ENCODE data around the gene PIP5K1A. TPM values are rescaled to one million over a fixed set of nuclear protein-coding genes. Genes with fewer than 3 reads are reported as not detected.

PIP5K1A gene
- total and polyA plus RNA-seq, 5 experiments from 2014 or later = 8.5 to 55.8 (median 11.0) TPM

- H3K27ac Mint-ChIP-seq = peak overlapping the region in 3 of 10 donors; percentile 9 to 29 (median 20)
- no peaks in the 10 kb centered on the region for H3K9me3 Mint-ChIP-seq
- DNase-seq (no peak), ATAC-seq (no peak)
- peaks cover 10 to 98% (median 17%) of the 10 kb centered on the region in 3 donors for H3K36me3 Mint-ChIP-seq
- no peaks in the 10 kb centered on the region for H3K27me3 Mint-ChIP-seq
- H3K4me1 Mint-ChIP-seq = peaks cover 0 to 8% (median 2%) of the 10 kb centered on the region in 4 donors
- no peak overlapping the region for H3K4me3 Mint-ChIP-seq
- POLR2A ChIA-PET = no interaction called here
Observed at GRCh38 chr1:151235235-151235634, 36.9 kb downstream of the PIP5K1A start.

GRCh38 chr1:151237678-151238466 is 39.5 kb downstream of the PIP5K1A start:
- POLR2A ChIA-PET = no interaction called here
- peak overlapping the region in 2 of 10 donors; percentile 18 to 82 for H3K27ac Mint-ChIP-seq
- H3K9me3 Mint-ChIP-seq = no peaks in the 10 kb centered on the region
- DNase-seq (no peak), ATAC-seq (no peak)
- no peak overlapping the region for H3K4me3 Mint-ChIP-seq
- peaks cover 10 to 97% (median 20%) of the 10 kb centered on the region in 3 donors for H3K36me3 Mint-ChIP-seq
- H3K4me1 Mint-ChIP-seq = peaks cover 0 to 8% (median 2%) of the 10 kb centered on the region in 4 donors
- no peaks in the 10 kb centered on the region for H3K27me3 Mint-ChIP-seq

- H3K4me3 Mint-ChIP-seq = no peak overlapping the region
- POLR2A ChIA-PET = no interaction called here
- no peak for ATAC-seq
- peaks cover 10 to 97% (median 21%) of the 10 kb centered on the region in 3 donors for H3K36me3 Mint-ChIP-seq
- H3K27me3 Mint-ChIP-seq = no peaks in the 10 kb centered on the region
- H3K27ac Mint-ChIP-seq = peak overlapping the region in 1 of 10 donors; percentile 82
- DNase-seq = no peak
- peaks cover 0 to 8% (median 2%) of the 10 kb centered on the region in 4 donors for H3K4me1 Mint-ChIP-seq
- H3K9me3 Mint-ChIP-seq = no peaks in the 10 kb centered on the region
Observed at GRCh38 chr1:151238467-151238739, 40.1 kb downstream of the PIP5K1A start.

DNA sequence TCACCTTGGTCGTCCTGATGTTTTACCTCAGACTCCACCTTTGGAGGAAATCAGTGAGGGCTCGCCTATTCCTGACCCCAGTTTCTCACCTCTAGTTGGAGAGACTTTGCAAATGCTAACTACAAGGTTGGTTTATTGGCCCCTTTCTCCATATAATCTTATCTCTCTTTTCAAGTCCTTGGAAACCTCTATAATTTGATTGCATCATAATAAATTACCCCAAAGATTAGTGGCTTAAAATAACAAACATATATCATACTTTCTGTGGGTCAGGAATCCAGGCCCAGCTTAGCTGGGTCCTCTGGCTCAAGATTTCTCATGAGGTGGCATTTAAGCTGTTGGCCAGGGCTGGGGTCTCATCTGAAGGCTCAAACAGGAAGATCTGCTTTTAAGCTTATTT is 44.1 kb downstream of the PIP5K1A start:
- Mint-ChIP-seq H3K4me3 (no peak overlapping the region), H3K9me3 (no peaks in the 10 kb centered on the region), H3K27ac (peak overlapping the region in 3 of 10 donors; percentile 28 to 52 (median 47)), H3K36me3 (peaks cover 4 to 95% (median 17%) of the 10 kb centered on the region in 3 donors), H3K4me1 (peaks cover 0 to 8% (median 1%) of the 10 kb centered on the region in 4 donors), H3K27me3 (no peaks in the 10 kb centered on the region)
- POLR2A ChIA-PET = interaction anchor here (0.6 kb wide), 1 partner anchor 926 kb away, joined by 7 read pairs; no protein-coding TSS in a partner anchor
- ATAC-seq (no peak), DNase-seq (no peak)

DNA sequence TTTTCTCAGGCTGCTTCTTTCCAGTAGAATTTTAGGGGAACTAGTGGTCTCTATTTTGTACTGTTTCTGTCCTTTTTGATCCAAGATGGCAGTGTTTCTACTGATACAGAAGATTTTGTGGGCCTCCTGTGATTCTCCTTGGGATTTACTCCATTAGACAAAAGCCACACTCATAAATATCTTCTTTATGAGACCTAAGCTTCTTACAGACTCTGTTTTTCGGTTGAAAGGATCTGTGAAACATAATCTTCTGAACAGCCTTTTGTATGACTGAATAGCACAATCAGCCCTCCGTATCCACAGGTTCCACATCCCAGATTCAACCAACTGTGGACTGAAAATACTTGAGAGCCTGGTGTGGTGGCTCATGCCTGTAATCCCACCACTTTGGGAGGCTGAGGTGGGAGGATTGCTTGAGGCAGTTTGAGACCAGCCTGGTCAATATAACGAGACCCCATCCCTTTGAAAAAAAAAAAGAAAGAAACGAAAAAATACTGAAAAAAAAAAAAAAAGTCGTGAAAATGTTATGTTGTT is 45.4 kb downstream of the PIP5K1A start:
- Mint-ChIP-seq H3K4me3 (no peak overlapping the region), H3K36me3 (peaks cover 4 to 95% (median 17%) of the 10 kb centered on the region in 3 donors), H3K9me3 (no peaks in the 10 kb centered on the region), H3K4me1 (no peaks in the 10 kb centered on the region), H3K27me3 (no peaks in the 10 kb centered on the region), H3K27ac (peak overlapping the region in 2 of 10 donors; percentile 15 to 50)
- ATAC-seq (no peak), DNase-seq (no peak)
- POLR2A ChIA-PET = no interaction called here

GRCh38 chr1:151246786-151247185 is 48.4 kb downstream of the PIP5K1A start:
- DNase-seq (no peak), ATAC-seq (no peak)
- Mint-ChIP-seq H3K27me3 (no peaks in the 10 kb centered on the region), H3K4me3 (no peak overlapping the region), H3K27ac (peak overlapping the region in 2 of 10 donors; percentile 6 to 58), H3K36me3 (peaks cover 4 to 76% (median 15%) of the 10 kb centered on the region in 3 donors), H3K4me1 (peaks cover 0 to 3% (median under 1%) of the 10 kb centered on the region in 4 donors), H3K9me3 (no peaks in the 10 kb centered on the region)
- POLR2A ChIA-PET = no interaction called here

- Mint-ChIP-seq H3K9me3 (no peaks in the 10 kb centered on the region), H3K27me3 (peaks cover 0 to 2% (median 0%) of the 10 kb centered on the region in 5 donors), H3K4me3 (peak overlapping the region in 1 of 10 donors; percentile 14), H3K36me3 (peaks cover under 1 to 32% (median 5%) of the 10 kb centered on the region in 3 donors), H3K27ac (peak overlapping the region in 4 of 10 donors; percentile 13 to 42 (median 32)), H3K4me1 (peaks cover 14 to 24% (median 23%) of the 10 kb centered on the region in 4 donors)
- DNase-seq (peak; percentile 27 to 83 (median 54)), ATAC-seq (peak; percentile 54 to 56)
- POLR2A ChIA-PET = interaction anchor here (0.6 to 1.4 kb wide), 9 partner anchors 25 to 620 kb away, joined by 3 to 9 read pairs (median 4); partner anchors contain the start of genes C1orf56, CDC42SE1, PIP5K1A and TNFAIP8L2
Observed at GRCh38 chr1:151251656-151252470, 53.5 kb downstream of the PIP5K1A start.

DNA sequence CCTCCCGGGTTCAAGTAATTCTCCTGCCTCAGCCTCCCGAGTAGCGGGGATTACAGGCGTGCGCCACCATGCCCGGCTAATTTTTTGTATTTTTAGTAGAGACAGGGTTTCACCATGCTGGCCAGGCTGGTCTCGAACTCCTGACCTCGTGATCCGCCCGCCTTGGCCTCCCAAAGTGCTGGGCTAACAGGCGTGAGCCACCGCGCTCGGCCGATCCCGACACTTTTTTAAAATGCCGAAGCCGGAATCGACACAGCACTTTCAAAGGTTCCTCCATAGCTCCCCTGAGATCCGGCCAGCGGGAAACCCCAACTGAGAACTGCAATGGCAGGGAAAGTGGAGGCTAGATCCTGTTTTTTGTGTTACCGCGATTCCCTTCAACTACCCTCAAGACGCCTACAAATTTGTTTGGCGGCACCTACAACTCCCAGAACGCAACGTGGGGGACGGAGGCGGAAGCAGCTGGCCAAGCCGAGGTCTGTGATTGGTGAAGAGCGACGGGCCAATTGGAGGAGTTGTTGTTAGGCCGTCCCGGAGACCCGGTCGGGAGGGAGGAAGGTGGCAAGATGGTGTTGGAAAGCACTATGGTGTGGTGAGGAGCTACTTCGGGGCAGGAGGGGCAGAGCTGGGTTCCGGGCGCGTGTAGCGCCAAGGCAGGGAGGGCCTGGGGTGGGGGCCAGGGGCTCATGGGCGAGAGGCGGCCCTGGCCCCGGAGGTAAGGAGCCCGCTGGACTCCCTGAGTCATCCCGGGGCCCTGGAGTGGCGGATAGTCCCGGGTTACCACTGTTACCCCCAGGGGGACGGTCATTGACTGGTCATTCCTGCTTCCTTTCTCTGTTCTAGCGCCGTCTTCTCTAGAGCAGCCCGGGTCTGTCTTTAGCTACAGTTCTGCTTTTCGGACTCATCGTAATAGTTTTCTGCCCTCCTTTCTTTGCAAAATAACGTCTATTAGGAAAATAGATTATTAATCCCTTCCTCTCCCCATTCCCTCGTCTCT is 56.2 kb downstream of the PIP5K1A start, which contains the start of gene PSMD4:
PSMD4 (plus strand) TSS at position 518 of the 997 bp plus-strand sequence; CDS start at position 567, 49 bp downstream.
- Mint-ChIP-seq H3K27me3 (peaks cover 0 to 2% (median 0%) of the 10 kb centered on the region in 5 donors), H3K27ac (peak within 1 kb of the TSS; percentile 93 to 100 (median 96)), H3K4me3 (peak within 1 kb of the TSS; percentile 87 to 99 (median 96)), H3K4me1 (peaks cover 22 to 41% (median 39%) of the 10 kb centered on the region in 4 donors), H3K36me3 (peaks cover 0 to 9% (median 0%) of the 10 kb centered on the region in 3 donors), H3K9me3 (no peaks in the 10 kb centered on the region)
- POLR2A ChIA-PET = interaction anchor here (0.5 to 2.2 kb wide), 14 partner anchors 27 to 259 kb away, joined by 3 to 12 read pairs (median 4); partner anchors contain the start of genes LYSMD1, PI4KB, PSMB4 and SCNM1
- ATAC-seq (peak; percentile 95), DNase-seq (peak; percentile 78 to 97 (median 92))

- Mint-ChIP-seq H3K27ac (peak overlapping the region; percentile 90 to 100 (median 96)), H3K27me3 (peaks cover 0 to 2% (median 0%) of the 10 kb centered on the region in 5 donors), H3K4me1 (peaks cover 22 to 44% (median 41%) of the 10 kb centered on the region in 4 donors), H3K4me3 (peak overlapping the region; percentile 87 to 99 (median 96)), H3K9me3 (no peaks in the 10 kb centered on the region), H3K36me3 (peaks cover 0 to 7% (median 0%) of the 10 kb centered on the region in 3 donors)
- POLR2A ChIA-PET = interaction anchor here (0.6 to 2.2 kb wide), 5 partner anchors 26 to 184 kb away, joined by 3 to 12 read pairs (median 7); partner anchors contain the start of gene VPS72
- DNase-seq (no peak), ATAC-seq (no peak)
Observed at GRCh38 chr1:151255381-151255780, 57.0 kb downstream of the PIP5K1A start.

DNA sequence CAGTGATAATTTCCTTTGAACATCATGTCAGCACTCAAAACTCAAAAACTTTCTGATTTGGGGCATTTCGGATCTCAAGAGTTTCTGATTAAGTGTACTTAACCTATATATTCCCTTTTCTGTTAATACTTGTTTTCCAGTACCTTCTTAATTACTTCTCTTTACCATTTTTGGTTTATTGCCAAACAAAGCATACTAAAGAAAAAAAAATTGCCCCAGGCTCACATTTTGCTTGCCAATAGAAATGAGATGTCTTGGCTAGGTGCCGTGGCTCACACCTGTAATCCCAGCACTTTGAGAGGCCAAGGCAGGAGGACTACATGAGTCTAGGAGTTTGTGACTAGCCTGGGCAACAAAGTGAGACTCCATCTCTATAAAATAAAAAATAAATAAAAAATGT is 61.0 kb downstream of the PIP5K1A start:
- H3K9me3 Mint-ChIP-seq = no peaks in the 10 kb centered on the region
- POLR2A ChIA-PET = interaction anchor here (1.0 kb wide), 1 partner anchor 13 kb away, joined by 3 read pairs; no protein-coding TSS in a partner anchor
- peaks cover 22 to 42% (median 38%) of the 10 kb centered on the region in 4 donors for H3K4me1 Mint-ChIP-seq
- peaks cover 0 to 35% (median 0%) of the 10 kb centered on the region in 3 donors for H3K36me3 Mint-ChIP-seq
- H3K27ac Mint-ChIP-seq = peak overlapping the region in 1 of 10 donors; percentile 43
- H3K4me3 Mint-ChIP-seq = no peak overlapping the region
- no peak for DNase-seq
- ATAC-seq = no peak
- H3K27me3 Mint-ChIP-seq = peaks cover 0 to 2% (median 0%) of the 10 kb centered on the region in 5 donors
